Measurements from ENCODE around the gene HJV. TPM values are rescaled to one million over a fixed set of nuclear protein-coding genes. Genes with fewer than 3 reads are reported as not detected.
A peak's percentile ranks its signal among the peaks of the same experiment; 100 is the strongest.
"Not testable (repeated sequence)": the region's sequence is repeated elsewhere in the genome, so short reads cannot be mapped to it uniquely, and the experiment has no call there.

The HJV gene
- total and polyA plus RNA-seq, 2 donors from 2014 or later = 1.3 TPM; not detected in 1

DNA sequence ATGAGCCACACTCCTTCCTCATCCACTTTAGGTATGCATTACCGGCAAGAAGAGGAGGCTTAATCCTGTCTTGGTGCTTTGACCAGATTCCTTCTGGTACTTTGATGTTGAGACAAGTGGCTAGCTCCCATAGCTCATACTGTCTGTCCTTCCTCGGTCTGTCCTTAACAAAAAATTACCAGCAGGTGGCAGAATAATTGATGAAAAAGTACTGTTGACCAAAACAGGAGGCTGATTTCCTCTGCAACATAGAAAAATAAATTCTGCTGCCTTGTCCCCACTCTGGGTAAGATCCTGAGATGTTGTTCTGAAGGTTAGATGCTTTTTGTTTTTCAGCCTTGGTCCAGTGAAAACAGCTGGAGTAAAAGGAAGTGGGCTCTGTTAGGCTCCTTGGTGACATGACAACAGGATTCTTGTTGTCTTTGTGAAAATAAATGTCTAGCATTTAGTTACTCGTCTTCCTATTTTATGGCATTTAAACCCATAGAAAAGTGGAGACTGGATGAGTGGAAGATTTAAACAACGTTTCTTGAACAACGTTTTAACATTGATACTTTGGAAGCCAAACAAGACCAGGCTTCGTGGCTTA is 11.2 kb upstream of the HJV start:
- Histone ChIP-seq H3K9ac (ENCODE audit: low read length in 3 of 3) (no peak overlapping the region), H3K27me3 (ENCODE audit: control insufficient read depth, insufficient read depth, low read length) (no peaks in the 10 kb centered on the region), H3K36me3 (ENCODE audit: control insufficient read depth in 2 of 3, insufficient read depth in 3 of 3, low read length in 3 of 3) (no peaks in the 10 kb centered on the region), H3K9me3 (ENCODE audit: control insufficient read depth in 2 of 3, insufficient read depth in 1 of 3, low read length in 3 of 3) (no peaks in the 10 kb centered on the region), H3K27ac (ENCODE audit: low read depth in 2 of 2, low read length in 2 of 2) (no peak overlapping the region), H3K4me1 (ENCODE audit: control insufficient read depth in 2 of 3, insufficient read depth in 2 of 3, low read depth in 1 of 3, low read length in 3 of 3) (peaks cover 0 to 3% (median 3%) of the 10 kb centered on the region in 3 donors), H3K4me3 (ENCODE audit: low read length in 3 of 3) (no peak overlapping the region)
- FAIRE-seq (no peak), DNase-seq (peak in 3 of 5 donors; percentile 7 to 72 (median 69))
- intact Hi-C loops (cut with DNase I) = no loop called here
- TF ChIP-seq, protein P1, sequence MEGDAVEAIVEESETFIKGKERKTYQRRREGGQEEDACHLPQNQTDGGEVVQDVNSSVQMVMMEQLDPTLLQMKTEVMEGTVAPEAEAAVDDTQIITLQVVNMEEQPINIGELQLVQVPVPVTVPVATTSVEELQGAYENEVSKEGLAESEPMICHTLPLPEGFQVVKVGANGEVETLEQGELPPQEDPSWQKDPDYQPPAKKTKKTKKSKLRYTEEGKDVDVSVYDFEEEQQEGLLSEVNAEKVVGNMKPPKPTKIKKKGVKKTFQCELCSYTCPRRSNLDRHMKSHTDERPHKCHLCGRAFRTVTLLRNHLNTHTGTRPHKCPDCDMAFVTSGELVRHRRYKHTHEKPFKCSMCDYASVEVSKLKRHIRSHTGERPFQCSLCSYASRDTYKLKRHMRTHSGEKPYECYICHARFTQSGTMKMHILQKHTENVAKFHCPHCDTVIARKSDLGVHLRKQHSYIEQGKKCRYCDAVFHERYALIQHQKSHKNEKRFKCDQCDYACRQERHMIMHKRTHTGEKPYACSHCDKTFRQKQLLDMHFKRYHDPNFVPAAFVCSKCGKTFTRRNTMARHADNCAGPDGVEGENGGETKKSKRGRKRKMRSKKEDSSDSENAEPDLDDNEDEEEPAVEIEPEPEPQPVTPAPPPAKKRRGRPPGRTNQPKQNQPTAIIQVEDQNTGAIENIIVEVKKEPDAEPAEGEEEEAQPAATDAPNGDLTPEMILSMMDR (IDR thresholded peaks at IDR 0.05; ENCODE audit: borderline replicate concordance, extremely low read depth, insufficient read depth) = peak; percentile 57

DNA sequence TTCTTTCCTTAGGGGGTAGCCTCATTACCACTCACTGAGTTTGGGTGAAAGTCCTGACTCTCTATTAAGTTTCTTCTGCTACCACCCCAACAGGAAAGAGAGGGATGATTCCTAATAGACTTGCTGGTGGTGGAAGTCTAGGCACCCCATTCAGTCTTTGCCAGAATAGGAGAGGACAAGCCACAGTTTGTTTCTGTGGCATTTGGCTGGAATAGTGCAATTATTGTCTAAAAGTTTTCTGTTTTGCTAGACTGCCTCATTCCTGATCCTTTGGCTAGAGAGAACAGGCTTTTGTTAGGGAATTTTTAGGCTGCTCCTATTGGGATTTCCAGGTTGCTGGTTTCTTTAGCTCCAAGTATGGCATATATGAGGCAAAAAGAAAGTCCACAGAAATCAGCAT is 9.9 kb upstream of the HJV start:
- FAIRE-seq (no peak), DNase-seq (no peak)
- TF ChIP-seq, protein P1 (IDR thresholded peaks at IDR 0.05; ENCODE audit: borderline replicate concordance, extremely low read depth, insufficient read depth) = no peak
- Histone ChIP-seq H3K4me3 (ENCODE audit: low read length in 3 of 3) (no peak overlapping the region), H3K36me3 (ENCODE audit: control insufficient read depth in 2 of 3, insufficient read depth in 3 of 3, low read length in 3 of 3) (no peaks in the 10 kb centered on the region), H3K27me3 (ENCODE audit: control insufficient read depth, insufficient read depth, low read length) (no peaks in the 10 kb centered on the region), H3K4me1 (ENCODE audit: control insufficient read depth in 2 of 3, insufficient read depth in 2 of 3, low read depth in 1 of 3, low read length in 3 of 3) (peaks cover 0 to 3% (median 0%) of the 10 kb centered on the region in 3 donors), H3K27ac (ENCODE audit: low read depth in 2 of 2, low read length in 2 of 2) (no peak overlapping the region), H3K9ac (ENCODE audit: low read length in 3 of 3) (no peak overlapping the region), H3K9me3 (ENCODE audit: control insufficient read depth in 2 of 3, insufficient read depth in 1 of 3, low read length in 3 of 3) (no peaks in the 10 kb centered on the region)
- intact Hi-C loops (cut with DNase I) = no loop called here

DNA sequence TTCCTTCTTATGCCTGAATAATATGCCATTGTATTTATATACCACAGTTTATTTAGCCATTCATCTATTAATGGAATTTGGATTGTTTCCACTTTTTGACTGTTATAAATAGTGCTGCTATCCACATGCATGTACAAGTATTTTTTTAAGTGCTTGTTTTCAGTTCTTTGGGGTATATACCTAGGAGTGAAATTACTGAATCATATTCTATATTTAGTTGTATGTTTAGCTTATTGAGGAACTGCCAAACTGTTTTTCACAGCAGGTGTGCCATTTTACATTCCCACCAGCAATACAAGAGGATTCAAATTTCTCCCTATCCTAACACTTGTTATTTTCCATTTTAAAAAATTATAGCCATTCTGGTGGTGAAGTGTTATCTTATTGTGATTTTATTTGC is 7.6 kb upstream of the HJV start:
- H3K4me3 ChIP-seq (ENCODE audit: low read length in 3 of 3) = no peak overlapping the region
- intact Hi-C loops (cut with DNase I) = no loop called here
- TF ChIP-seq, protein P1 (IDR thresholded peaks at IDR 0.05; ENCODE audit: borderline replicate concordance, extremely low read depth, insufficient read depth) = no peak
- H3K27me3 ChIP-seq (ENCODE audit: control insufficient read depth, insufficient read depth, low read length) = no peaks in the 10 kb centered on the region
- DNase-seq (no peak), FAIRE-seq (no peak)
- H3K9me3 ChIP-seq (ENCODE audit: control insufficient read depth in 2 of 3, insufficient read depth in 1 of 3, low read length in 3 of 3) = no peaks in the 10 kb centered on the region
- no peaks in the 10 kb centered on the region for H3K4me1 ChIP-seq (ENCODE audit: control insufficient read depth in 2 of 3, insufficient read depth in 2 of 3, low read depth in 1 of 3, low read length in 3 of 3)
- H3K9ac ChIP-seq (ENCODE audit: low read length in 3 of 3) = no peak overlapping the region
- H3K27ac ChIP-seq (ENCODE audit: low read depth in 2 of 2, low read length in 2 of 2) = no peak overlapping the region
- no peaks in the 10 kb centered on the region for H3K36me3 ChIP-seq (ENCODE audit: control insufficient read depth in 2 of 3, insufficient read depth in 3 of 3, low read length in 3 of 3)

DNA sequence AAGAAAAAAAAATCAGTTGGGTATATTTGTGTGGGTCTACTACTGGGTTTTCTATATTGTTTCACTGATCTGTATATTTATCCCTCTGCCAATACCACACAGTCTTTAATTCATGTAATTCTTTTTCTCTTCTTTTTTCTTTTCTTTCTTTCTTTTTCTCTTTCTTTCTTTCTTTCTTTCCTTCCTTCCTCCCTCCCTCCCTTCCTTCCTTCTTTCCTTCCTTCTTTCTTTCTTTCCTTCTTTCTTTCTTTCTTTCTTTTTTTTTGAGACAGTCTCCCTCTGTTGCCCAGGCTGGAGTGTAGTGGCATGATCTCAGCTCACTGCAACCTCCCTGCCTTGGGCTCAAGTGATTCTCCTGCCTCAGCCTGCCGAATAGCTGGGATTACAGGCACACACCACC is 5.1 kb upstream of the HJV start:
- H3K27me3 ChIP-seq (ENCODE audit: control insufficient read depth, insufficient read depth, low read length); H3K27ac ChIP-seq (ENCODE audit: low read depth in 2 of 2, low read length in 2 of 2); DNase-seq; H3K4me3 ChIP-seq (ENCODE audit: low read length in 3 of 3); intact Hi-C loops (cut with DNase I); H3K36me3 ChIP-seq (ENCODE audit: control insufficient read depth in 2 of 3, insufficient read depth in 3 of 3, low read length in 3 of 3); H3K4me1 ChIP-seq (ENCODE audit: control insufficient read depth in 2 of 3, insufficient read depth in 2 of 3, low read depth in 1 of 3, low read length in 3 of 3); FAIRE-seq; H3K9me3 ChIP-seq (ENCODE audit: control insufficient read depth in 2 of 3, insufficient read depth in 1 of 3, low read length in 3 of 3); H3K9ac ChIP-seq (ENCODE audit: low read length in 3 of 3): not testable (repeated sequence)

DNA sequence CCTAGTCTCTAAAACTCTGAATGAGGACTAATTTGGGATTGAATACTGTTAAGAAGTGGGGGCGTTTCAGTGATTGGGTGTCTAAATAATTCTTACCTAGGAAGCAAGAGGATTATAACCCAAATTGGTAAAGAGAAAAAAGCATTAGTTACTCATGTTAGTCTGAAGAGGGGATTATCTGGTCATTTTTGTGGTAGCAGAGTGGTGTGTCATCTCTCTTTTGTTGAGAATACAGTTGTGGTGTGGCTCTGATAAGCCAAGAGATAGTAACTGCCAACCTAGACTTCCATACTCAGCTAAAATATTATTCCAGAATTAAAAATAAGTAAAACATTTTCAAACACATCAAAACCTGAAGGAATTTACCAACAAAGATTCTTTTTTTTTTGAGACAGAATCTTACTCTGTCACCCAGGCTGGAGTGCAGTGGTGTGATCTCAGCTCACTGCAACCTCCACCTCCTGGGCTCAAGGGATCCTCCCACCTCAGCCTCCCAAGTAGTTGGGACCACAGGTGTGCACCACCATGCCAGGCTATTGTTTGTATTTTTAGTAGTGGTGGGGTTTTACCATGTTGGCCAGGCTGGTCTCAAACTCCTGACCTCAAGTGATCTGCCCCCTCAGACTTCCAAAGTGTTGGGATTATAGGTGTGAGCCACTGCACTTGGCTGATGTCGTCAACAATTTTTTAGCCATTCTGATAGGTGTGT is 4.4 kb upstream of the HJV start:
- DNase-seq; H3K36me3 ChIP-seq (ENCODE audit: control insufficient read depth in 2 of 3, insufficient read depth in 3 of 3, low read length in 3 of 3); intact Hi-C loops (cut with DNase I); H3K4me1 ChIP-seq (ENCODE audit: control insufficient read depth in 2 of 3, insufficient read depth in 2 of 3, low read depth in 1 of 3, low read length in 3 of 3); FAIRE-seq; H3K9me3 ChIP-seq (ENCODE audit: control insufficient read depth in 2 of 3, insufficient read depth in 1 of 3, low read length in 3 of 3); H3K27ac ChIP-seq (ENCODE audit: low read depth in 2 of 2, low read length in 2 of 2); H3K4me3 ChIP-seq (ENCODE audit: low read length in 3 of 3); H3K27me3 ChIP-seq (ENCODE audit: control insufficient read depth, insufficient read depth, low read length); H3K9ac ChIP-seq (ENCODE audit: low read length in 3 of 3): not testable (repeated sequence)
